Karpas-422 (cell line): ENCODE measurements around the gene NHSL1. TPM values are rescaled to one million over a fixed set of nuclear protein-coding genes. Genes with fewer than 3 reads are reported as not detected.

Experiments used
- DNase-seq: peaks from one replicate; pipeline ENCODE4 v3.0.0-alpha.2; 2015
- H2AFZ ChIP-seq: fragments of 200-600 bp; sonication (generic); 2 replicates; pipeline ENCODE4 v1.6.1; 2014; ENCODE audit warnings: antibody characterized with exemption, low read length, mixed read lengths
- H3K27ac ChIP-seq: fragments of 200-600 bp; sonication (generic); 2 replicates; pipeline ENCODE4 v1.5.1; 2014; ENCODE audit warnings: mild to moderate bottlenecking, low read length, moderate library complexity
- H3K27me3 ChIP-seq: fragments of 200-600 bp; sonication (generic); 2 replicates; pipeline ENCODE4 v1.6.1; 2014; ENCODE audit warnings: low read length, mixed read lengths
- H3K36me3 ChIP-seq: fragments of 200-600 bp; sonication (generic); 2 replicates; pipeline ENCODE4 v1.6.1; 2014; ENCODE audit warnings: low read length, mixed read lengths; ENCODE audit not compliant: insufficient read depth
- H3K4me1 ChIP-seq: fragments of 200-600 bp; sonication (generic); 2 replicates; pipeline ENCODE4 v1.6.1; 2014; ENCODE audit warnings: mild to moderate bottlenecking, low read length, mixed read lengths
- H3K4me2 ChIP-seq: fragments of 200-600 bp; sonication (generic); 2 replicates; pipeline ENCODE4 v1.6.1; 2014; ENCODE audit warnings: low read length, low read depth, mild to moderate bottlenecking; ENCODE audit not compliant: poor library complexity, severe bottlenecking
- H3K4me3 ChIP-seq: fragments of 200-600 bp; sonication (generic); 2 replicates; pipeline ENCODE4 v1.5.1; 2014; ENCODE audit warnings: mild to moderate bottlenecking, antibody characterized with exemption, low read length, mixed read lengths
- H3K79me2 ChIP-seq: fragments of 200-600 bp; sonication (generic); 2 replicates; pipeline ENCODE4 v1.6.1; 2014; ENCODE audit warnings: mild to moderate bottlenecking, low read length, mixed read lengths
- H3K9ac ChIP-seq: fragments of 200-600 bp; sonication (generic); 2 replicates; pipeline ENCODE4 v1.6.0; 2014; ENCODE audit warnings: low read length
- H3K9me2 ChIP-seq: fragments of 200-600 bp; sonication (generic), shearing (Covaris generic); replicated peaks from 2 replicates; pipeline ENCODE4 v1.6.0; 2014; ENCODE audit warnings: mild to moderate bottlenecking, low read length, moderate library complexity; ENCODE audit not compliant: insufficient read depth
- H3K9me3 ChIP-seq: fragments of 300-700, 200-600 bp; sonication (generic); 2 replicates; pipeline ENCODE4 v1.6.1; 2014; ENCODE audit warnings: low read length, mixed read lengths
- H4K20me1 ChIP-seq: fragments of 200-600 bp; sonication (generic); 2 replicates; pipeline ENCODE4 v1.6.1; 2014; ENCODE audit warnings: mild to moderate bottlenecking, antibody characterized with exemption, low read length, low read depth; ENCODE audit not compliant: insufficient read depth
- total RNA-seq: library from RNA; depleted of rRNA; stranded (reverse); fragments of >200 nt; shearing (Covaris generic); gene quantifications from 2 replicates; pipeline ENCODE4 v1.2.3, GENCODE V29; 2014; ENCODE audit warnings: low replicate concordance

Gene NHSL1
- total RNA-seq, 1 experiment from 2014 or later = 2.6 TPM

GRCh38 chr6:138508676-138508988 lies 9.3 kb upstream of the NHSL1 start:
- H3K9ac ChIP-seq = no peak overlapping the region
- H3K4me3 ChIP-seq = no peak overlapping the region
- no peaks in the 10 kb centered on the region for H3K4me1 ChIP-seq
- H2AFZ ChIP-seq = no peak overlapping the region
- H3K9me2 ChIP-seq = no peaks in the 10 kb centered on the region
- H3K36me3 ChIP-seq = no peaks in the 10 kb centered on the region
- H3K79me2 ChIP-seq = no peaks in the 10 kb centered on the region
- no peaks in the 10 kb centered on the region for H3K9me3 ChIP-seq
- DNase-seq = no peak
- no peaks in the 10 kb centered on the region for H4K20me1 ChIP-seq
- H3K27me3 ChIP-seq = no peaks in the 10 kb centered on the region
- H3K4me2 ChIP-seq = no peak overlapping the region
- H3K27ac ChIP-seq = no peak overlapping the region

DNA sequence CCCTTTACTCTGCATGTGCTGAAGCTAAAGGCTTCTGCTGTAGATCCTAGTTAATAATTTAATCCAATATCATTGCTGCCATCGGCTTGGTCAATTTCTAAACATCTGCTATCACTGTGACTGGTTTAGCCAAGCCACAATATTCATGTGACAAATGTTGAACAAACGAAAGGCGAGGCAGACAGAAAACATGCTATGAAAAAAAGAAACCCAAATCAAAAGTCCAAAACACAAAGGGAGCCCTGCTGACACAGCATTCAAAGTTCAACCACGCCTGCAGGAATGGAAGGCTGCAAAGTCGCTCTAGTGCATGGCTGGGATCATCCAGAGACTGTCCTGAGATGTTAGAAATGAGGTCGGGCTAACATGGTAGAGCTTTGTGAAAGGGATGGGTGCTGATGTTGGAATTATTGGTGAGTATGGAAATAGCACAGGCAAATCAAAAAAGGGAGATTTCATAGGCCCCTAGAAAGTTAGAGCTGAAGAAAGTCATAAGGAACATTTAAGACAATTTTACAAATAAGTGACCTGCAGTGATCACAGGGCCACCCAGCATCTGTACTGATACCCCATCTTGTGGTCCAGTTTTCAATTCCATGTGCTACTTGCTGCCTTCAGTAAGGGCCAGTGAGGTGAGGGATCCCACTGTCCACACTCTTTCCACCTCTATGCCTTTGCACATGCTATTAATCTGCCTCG lies 8.8 kb upstream of the NHSL1 start:
- H3K9me2 ChIP-seq = no peaks in the 10 kb centered on the region
- H3K27me3 ChIP-seq = no peaks in the 10 kb centered on the region
- no peaks in the 10 kb centered on the region for H3K36me3 ChIP-seq
- H3K9ac ChIP-seq = no peak overlapping the region
- H3K9me3 ChIP-seq = no peaks in the 10 kb centered on the region
- no peaks in the 10 kb centered on the region for H4K20me1 ChIP-seq
- H3K79me2 ChIP-seq = no peaks in the 10 kb centered on the region
- H3K4me1 ChIP-seq = no peaks in the 10 kb centered on the region
- no peak overlapping the region for H3K27ac ChIP-seq
- no peak overlapping the region for H3K4me2 ChIP-seq
- no peak overlapping the region for H2AFZ ChIP-seq
- DNase-seq = no peak
- no peak overlapping the region for H3K4me3 ChIP-seq

DNA sequence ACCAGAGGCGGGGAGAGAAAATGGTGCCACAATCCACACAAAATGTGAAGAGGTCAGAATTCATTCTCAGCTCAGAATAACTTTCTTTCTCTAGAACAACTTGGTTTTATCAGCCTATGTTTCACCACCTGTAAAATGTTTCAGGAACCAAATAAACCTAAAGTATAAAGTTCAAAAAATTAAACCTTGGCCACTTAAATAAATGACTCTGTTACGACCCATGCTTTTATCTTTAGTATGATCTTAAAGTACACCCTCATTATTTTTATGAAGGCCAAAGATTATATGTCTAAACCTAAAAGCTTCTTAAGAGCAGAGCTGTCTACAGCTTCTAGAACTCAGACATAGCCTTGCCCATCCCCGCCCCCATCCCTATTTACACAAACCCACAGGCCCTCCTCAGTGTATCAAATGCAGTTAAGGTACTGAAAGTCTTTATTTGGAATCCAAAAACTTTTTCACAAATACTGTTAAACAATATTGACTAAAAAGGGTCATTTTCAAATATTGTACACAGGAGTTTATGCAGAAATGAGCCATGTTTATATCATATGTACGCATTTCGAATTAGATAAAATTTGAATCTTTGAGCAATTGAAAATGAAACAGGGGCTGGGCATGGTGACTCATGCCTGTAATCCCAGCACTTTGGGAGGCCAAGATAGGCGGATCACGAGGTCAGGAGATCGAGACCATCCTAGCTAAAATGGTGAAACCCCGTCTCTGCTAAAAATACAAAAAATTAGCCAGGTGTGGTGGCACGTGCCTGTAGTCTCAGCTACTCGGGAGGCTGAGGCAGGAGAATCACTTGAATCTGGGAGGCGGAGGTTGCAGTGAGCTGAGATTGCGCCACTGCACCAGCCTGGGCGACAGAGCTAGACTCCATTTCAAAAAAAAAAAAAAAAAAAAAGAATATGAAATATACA lies 5.7 kb upstream of the NHSL1 start:
- Histone ChIP-seq H3K36me3 (no peaks in the 10 kb centered on the region), H3K4me1 (peaks cover 11% of the 10 kb centered on the region), H2AFZ (no peak overlapping the region), H3K4me3 (no peak overlapping the region), H3K9ac (no peak overlapping the region), H4K20me1 (no peaks in the 10 kb centered on the region), H3K27me3 (no peaks in the 10 kb centered on the region), H3K27ac (no peak overlapping the region), H3K9me3 (no peaks in the 10 kb centered on the region), H3K4me2 (no peak overlapping the region), H3K9me2 (no peaks in the 10 kb centered on the region), H3K79me2 (no peaks in the 10 kb centered on the region)
- DNase-seq = no peak

DNA sequence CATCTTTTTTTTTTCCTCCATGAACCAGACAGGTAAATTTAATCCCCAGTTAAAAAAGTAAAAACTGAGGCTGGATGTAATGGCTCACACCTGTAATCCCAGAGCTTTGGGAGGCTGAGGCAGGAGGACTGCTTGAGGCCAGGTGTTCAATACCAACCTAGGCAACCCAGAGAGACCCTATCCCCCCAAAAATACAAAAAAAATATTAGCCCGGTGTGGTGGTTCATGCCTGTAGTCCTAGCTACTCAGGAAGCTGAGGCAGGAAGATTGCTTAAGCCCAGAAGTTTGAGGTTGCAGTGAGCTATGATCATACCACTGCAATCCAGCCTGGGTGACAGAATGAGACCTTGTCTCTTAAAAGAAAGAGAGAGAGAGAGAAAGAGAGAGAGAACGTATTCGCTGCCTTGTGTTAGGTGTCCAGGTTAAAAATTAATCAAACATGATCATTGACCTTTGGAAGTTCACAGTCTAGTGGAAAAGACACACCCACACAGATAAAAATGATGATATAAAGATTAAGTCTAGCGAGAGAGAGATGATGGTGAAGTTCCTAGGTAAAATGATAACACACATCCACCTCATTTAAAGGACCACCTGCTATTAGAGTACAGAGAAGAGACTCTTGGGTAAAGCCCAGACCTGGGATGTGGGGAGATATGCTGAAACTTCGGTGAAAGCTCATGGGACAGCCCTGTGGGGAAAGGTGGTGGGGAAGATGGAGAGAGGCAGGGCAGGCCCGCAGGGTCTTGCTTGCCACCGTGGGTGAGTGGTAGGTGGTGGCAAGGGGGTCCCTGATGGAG lies 4.8 kb upstream of the NHSL1 start:
- H3K27me3 ChIP-seq = no peaks in the 10 kb centered on the region
- no peak overlapping the region for H3K9ac ChIP-seq
- H3K36me3 ChIP-seq = no peaks in the 10 kb centered on the region
- H3K79me2 ChIP-seq = no peaks in the 10 kb centered on the region
- H3K9me2 ChIP-seq = no peaks in the 10 kb centered on the region
- no peak for DNase-seq
- no peak overlapping the region for H3K4me2 ChIP-seq
- no peak overlapping the region for H2AFZ ChIP-seq
- H3K4me1 ChIP-seq = peaks cover 21% of the 10 kb centered on the region
- H4K20me1 ChIP-seq = no peaks in the 10 kb centered on the region
- H3K9me3 ChIP-seq = no peaks in the 10 kb centered on the region
- H3K27ac ChIP-seq = no peak overlapping the region
- no peak overlapping the region for H3K4me3 ChIP-seq

- no peak overlapping the region for H3K4me3 ChIP-seq
- H3K4me2 ChIP-seq = no peak overlapping the region
- peaks cover 35% of the 10 kb centered on the region for H3K4me1 ChIP-seq
- H3K79me2 ChIP-seq = no peaks in the 10 kb centered on the region
- no peak for DNase-seq
- no peak overlapping the region for H3K9ac ChIP-seq
- no peak overlapping the region for H2AFZ ChIP-seq
- H3K9me2 ChIP-seq = no peaks in the 10 kb centered on the region
- no peaks in the 10 kb centered on the region for H4K20me1 ChIP-seq
- no peaks in the 10 kb centered on the region for H3K27me3 ChIP-seq
- H3K9me3 ChIP-seq = no peaks in the 10 kb centered on the region
- no peaks in the 10 kb centered on the region for H3K36me3 ChIP-seq
- no peak overlapping the region for H3K27ac ChIP-seq
Measured at GRCh38 chr6:138502546-138502945, 3.3 kb upstream of the NHSL1 start.

GRCh38 chr6:138500867-138501446 lies 1.7 kb upstream of the NHSL1 start:
- Histone ChIP-seq H2AFZ (no peak overlapping the region), H3K36me3 (no peaks in the 10 kb centered on the region), H3K27me3 (no peaks in the 10 kb centered on the region), H3K4me1 (peaks cover 35% of the 10 kb centered on the region), H3K4me2 (peak overlapping the region; percentile 48), H3K9me3 (no peaks in the 10 kb centered on the region), H3K9me2 (no peaks in the 10 kb centered on the region), H3K27ac (no peak overlapping the region), H4K20me1 (no peaks in the 10 kb centered on the region), H3K4me3 (no peak overlapping the region), H3K9ac (no peak overlapping the region), H3K79me2 (no peaks in the 10 kb centered on the region)
- no peak for DNase-seq

- Histone ChIP-seq H3K36me3 (no peaks in the 10 kb centered on the region), H3K27ac (peak overlapping the region; percentile 81), H3K9ac (no peak overlapping the region), H4K20me1 (no peaks in the 10 kb centered on the region), H3K4me1 (peaks cover 35% of the 10 kb centered on the region), H3K4me3 (0 out of 2 replicates have a peak overlapping the region, but pooled peaks have one; percentile 17), H3K79me2 (no peaks in the 10 kb centered on the region), H2AFZ (no peak overlapping the region), H3K9me3 (no peaks in the 10 kb centered on the region), H3K27me3 (no peaks in the 10 kb centered on the region), H3K4me2 (peak overlapping the region; percentile 48), H3K9me2 (no peaks in the 10 kb centered on the region)
- DNase-seq = no peak
Measured at GRCh38 chr6:138500045-138500665, 861 bp upstream of the NHSL1 start.
